ENCODE data around the gene THRB.

THRB gene

DNA sequence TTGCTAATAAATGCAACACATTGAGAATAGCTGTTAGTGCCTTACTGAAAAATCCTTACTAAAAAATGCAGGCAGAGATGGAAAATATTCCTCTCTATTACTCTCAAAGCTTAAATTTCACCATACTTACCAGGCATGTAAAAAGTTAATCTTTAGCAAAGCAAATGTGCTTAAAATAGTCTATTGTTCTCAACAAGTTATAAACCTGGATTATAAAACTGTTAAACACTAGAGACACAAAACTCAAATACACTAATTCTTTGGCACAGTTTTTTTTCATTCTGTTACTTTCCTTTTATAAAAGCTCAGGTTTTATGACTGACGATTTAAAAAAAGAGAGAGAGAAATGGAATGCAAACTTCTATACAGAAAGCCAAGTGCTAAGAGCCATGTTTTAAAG lies 119.8 kb downstream of the THRB start:
- no peak for DNase-seq

DNA sequence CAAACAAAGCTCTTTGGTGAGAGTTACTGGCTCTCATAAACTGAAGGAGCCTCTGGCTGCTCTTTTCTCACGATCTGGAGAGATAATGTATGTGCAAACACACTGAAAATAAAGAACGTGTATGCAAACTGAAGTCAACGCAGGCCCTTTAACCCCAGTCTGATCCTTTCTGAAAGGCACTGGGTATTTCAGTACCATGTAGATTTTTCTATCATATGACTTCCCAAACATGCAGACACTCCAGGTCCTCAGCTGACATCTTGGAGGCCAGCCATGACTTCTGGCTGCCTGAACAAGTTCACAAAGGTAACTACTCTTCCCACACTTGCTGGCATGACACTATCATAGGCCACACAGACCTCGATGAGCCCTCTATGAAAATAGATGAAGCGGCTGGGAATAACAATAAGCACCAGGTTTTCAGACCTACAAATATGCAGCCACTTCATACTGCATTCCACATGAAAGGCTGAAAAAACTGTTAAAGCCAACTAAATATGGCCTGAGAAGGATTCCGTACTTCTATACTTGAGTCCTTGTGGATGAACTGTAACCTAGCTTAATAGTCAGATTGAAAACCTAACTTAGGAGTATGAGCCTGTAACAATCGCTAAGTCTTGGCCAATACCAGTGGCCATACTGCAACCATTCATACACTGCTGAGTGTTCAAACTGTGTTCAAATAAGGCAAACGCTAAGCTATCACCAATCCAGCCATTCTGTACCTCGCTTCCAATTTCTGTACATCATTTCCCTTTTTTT lies 121.3 kb downstream of the THRB start:
- no peak for DNase-seq

DNA sequence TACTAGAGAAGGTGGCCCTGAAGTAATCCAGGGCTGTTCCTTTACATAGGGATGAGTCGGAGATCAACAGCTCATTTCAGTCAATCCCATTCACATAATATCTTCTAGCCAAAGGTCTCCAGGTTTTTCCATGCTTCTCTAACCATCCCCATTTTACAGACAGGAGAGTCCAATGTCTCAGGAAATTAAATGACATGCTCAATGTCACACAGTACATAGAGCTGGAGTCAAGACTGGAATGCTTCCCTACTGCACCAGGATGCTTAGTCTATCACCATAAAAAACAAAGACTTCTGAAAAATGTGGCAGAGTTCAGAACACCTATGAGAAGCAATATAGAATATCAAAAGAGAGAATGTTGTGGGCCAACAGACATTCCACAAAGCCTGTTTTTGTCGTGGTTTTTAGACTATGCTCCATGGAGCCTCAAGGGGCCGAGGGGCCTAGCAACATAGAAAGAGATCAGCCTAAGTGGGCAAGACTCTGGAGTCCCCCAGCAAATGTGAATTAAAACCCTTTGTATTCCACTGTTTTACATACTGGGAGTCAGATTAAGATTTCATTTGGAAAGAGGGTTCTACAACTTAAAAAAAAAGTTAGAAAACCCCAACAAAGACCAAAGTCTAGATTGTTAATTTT lies 122.0 kb downstream of the THRB start:
- no peak for DNase-seq

DNA sequence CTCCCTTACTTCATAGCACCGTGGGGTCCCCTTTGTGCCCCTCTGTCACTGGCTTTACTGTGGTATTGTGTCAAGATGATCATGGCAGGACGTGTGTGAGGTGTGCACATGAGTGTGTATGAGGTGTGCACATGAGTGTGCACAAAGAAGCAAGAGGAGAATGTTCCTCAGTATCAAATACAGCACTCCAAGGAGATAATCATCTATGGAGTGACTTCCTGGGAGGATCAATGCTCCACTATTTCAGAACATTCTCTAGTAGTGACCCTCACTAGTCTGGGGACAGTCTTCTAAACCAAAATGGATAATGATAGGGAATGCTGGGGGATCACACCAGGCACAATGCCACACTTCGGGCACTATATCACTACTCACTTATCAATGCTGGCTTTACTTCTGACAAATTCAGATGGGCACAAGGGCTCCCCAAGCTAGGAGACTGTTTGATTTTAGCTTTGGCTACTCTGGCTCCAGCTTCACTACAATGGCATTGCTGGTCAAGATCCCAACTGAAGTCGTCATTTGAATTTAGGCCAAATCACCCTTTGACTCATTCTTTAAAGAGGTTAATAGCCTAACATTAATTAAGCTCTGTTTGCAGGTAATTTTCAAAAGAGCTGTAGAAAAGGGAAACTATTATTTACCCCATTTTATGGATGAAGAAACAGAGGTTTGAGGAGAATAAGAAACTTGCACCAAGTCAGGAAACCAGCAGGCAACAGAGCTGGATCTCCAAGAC lies 124.1 kb downstream of the THRB start:
- no peak for DNase-seq

DNA sequence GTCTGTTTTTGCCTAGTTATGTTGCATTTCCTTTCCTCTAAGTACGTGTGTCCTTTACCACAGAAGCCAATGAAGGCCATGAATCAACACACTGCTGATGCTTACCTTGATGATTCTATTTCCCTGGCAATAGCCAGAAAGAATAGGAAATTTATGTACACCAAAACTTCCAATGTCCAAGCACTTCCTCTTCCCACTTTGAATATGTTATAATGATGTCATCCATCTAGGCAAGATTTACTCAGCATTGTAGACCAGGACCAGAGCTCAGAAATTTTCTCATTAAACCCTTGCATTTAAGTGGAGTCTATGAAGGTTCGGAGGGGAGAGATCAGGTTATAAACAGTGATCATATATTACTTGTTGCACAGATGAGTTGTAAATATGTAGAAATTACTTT lies 126.0 kb downstream of the THRB start:
- no peak for DNase-seq

DNA sequence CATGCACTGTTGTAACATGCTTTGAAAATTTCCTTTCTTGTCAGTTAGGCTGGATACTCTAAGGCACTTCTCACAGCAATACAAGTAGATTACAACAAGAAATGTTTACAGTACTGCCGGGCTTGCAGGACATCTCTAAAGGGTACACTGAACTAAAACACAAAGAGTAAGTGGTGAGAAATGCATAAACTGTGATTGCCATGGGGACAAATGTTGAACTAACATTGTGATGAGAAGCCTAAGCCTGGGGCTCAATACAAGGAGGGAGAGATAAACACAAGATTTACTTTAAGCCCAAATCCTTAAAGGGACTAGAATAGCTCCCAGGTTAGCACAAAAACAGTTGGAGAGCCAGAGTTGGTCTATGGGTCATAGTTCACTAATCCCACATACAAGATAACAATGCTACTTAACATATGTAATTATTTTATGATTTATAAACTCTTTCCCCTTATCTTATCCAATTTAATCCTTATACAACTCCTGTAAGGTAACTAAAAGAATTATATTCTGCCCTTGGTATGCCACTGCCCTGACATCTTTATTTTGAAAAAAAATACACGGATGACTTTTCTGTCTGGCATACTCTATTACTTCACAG lies 126.9 kb downstream of the THRB start:
- DNase-seq, result no peak

DNA sequence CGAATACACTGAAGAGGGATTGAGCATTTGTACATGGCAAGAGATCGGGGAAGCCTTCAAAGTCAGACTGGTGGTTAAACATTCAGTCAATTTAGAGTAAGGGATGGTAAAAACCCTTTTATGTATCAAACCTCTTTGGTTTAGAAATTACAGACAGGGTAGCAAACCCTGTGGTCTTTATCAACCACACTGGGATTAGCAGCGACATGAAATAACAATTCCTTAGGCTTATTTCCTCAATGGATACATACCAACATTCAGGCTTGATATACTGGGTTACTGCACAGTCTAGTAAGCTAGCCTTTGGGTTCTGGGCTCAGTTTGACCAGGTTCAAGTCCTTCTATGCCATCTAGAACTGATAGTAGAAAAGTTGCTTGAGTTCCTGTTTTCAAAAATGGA lies 127.4 kb downstream of the THRB start:
- DNase-seq, result no peak

DNA sequence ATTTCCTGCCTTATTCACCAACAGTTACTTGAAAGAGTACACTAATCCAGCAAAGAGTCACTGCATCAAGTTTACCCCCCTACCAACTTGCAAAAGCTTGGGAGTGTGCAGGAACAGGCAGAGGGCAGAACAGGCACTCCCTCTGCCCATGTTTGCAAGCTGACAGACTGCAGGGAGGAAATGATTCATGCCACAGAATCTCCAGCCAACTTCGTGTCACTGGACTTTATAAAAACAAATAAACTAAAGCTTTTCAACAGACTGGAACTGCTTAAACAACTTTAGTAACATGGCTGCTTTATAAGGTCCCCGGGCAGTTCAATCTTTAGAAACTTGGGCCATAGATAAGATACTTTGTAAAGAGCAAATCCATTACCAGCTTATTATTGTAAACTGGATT lies 129.5 kb downstream of the THRB start:
- no peak for DNase-seq

DNA sequence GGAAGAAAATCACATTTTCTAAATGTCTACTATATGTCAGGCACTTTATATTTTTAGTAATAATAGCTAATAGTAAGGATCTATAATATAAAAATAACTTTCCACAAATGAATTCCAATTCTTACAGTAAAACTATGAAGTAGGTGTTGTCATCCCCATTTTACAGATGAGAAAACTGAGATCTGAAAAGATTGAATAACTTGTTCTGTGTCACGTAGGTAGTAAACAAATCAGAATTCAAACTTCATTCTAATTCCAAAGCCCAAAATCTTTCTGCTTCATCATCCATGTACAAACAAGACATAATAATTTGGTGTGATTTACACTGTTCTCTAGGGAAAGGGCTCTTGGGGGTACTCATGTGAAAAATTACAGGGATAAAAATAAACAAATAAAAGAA lies 130.3 kb downstream of the THRB start:
- no peak for DNase-seq

DNA sequence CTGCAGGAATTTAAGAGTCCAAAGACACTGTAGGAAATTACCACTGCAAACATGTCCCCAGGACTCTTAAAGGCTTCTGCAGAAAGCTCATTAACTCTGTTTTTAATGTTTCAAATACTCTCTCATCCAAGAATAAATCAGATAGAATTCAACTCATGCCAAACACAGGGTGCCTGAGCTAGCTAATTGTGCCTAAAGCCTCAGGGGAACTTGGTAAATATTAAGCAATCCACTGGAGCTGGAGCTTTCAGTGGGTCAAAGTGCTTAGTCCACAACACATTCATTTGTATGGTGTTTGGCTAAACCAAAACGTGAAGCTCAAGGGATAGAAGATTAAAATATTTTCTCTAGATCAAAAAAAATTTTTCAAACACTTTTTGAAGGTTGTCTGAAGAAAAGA lies 131.4 kb downstream of the THRB start:
- DNase-seq, result no peak

DNA sequence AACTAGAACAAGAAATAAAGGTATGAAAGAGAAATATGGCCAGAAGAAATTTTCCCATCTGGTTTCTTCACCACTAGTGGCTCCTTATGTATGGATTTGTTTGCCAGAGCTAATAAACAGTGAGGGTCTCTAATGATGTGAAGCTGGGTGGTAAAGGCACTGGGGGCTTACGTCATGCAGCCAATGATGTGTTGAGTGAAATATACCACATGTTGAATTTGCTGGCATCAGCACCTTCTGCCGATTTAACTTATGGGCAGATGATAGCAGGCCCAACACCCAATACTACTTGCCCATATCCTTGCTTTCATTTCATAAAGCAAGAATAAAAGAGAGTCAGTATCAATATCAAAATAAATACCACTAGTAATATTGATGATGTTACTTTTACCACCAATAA lies 133.0 kb downstream of the THRB start:
- DNase-seq, result no peak

DNA sequence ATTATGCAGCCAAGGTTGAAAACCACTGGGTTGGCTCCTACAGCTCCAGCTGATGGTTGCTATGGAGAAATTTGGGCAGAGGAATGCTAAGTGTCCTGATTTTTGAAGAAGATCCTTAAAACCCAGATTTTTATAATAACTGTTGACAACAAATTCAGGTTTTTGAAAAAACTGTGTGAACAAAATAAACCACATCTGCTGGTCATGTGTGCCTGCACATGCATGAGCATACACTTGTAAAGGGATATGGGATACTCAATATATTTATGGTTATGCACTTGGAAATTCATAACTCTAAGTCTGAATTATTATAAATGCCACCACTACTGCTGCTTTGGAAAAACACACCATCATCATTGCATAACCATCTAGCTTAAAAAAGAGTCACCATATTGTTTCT lies 133.7 kb downstream of the THRB start:
- DNase-seq, result no peak

DNA sequence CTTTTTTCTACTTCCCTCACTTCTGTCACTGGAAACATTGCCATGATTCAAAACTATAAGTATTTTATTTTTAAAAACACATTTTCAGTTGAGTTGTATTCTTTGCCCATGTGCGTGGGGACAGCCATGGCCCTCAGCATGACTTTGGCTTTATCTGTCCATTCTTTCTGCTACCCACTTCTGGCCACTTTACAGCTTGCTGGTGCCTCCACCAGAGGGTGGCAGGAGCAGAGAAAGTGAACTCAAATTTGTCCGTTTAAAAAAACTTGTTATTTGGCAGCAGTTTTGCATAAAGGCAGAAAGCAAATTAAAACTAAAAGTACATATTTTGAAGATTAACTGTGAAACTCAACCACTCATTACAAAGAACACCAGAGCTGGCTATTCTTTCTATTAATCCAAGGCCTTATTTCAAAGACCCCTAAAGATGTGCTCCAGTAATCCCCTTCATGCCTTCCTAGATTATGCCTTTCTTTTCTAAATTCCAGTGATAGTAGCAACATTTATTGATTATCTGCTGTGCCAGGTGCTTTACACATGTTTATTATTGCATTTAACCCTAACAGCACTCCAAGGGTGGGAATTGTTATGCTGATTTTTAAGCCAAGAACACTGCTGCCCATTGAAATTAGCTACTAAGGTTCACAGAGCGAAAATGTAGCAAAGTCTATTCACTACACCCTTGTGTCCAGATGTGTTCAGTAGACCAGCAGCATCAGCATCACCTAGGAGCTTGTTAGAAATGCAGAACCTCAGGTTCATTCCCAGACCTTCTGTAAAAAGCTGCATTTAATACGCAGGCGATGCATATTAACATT lies 134.8 kb downstream of the THRB start:
- no peak for DNase-seq

DNA sequence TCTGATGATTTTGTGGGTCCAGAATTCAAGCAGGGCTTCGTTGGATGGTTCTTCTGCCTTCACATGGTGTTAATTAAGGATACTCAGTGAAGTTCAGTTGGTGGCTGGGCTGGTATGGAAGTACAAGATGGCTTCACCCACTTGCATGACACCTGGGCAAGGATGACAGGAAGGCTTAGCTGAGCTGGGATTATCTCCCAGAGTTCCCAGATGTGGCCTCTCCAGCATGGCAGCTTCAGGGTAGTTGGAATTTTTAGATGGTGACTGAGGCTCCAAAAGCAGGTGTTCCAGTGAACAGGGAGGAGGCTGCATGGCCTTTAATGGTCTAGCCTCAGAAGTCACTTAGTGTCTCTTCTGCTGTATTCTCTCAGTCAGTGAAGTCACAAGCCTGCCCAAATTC lies 135.5 kb downstream of the THRB start:
- DNase-seq, result no peak

DNA sequence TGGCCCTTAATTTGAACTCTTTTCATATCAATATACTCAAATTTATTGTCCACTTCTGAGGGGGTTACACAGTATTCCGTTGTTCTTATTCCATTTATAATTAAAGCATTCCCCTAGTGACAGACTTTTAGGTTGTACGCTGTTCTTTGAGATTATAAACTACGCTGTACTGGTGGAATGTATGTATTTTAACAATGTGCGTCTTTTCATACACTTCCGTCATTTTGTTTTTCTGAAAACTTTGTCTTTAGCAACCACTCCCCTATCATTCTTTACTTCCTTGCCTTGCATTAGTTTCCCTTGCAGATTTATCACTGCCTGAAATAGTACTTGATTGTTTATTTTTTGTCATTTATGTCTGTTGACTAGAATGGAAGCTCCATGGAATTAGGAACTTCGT lies 137.0 kb downstream of the THRB start:
- DNase-seq, result no peak

DNA sequence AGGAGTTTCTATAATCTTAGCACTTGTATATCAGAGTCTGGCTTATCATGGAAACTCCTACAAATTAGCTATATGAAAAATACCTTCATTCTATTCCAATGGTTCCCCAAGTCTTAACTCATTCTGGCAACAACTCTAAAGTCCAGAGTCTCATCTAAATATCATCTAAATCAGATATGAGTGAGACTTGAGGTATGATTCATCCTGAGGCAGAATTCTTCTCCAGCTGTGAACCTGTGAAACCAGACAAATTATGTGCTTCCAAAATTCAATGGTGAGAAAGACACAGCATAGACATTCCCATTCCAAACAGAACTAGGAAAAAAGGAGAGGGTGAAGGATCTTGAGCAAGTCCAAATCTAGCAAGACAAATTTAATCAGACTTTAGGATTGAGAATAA lies 138.8 kb downstream of the THRB start:
- no peak for DNase-seq

DNA sequence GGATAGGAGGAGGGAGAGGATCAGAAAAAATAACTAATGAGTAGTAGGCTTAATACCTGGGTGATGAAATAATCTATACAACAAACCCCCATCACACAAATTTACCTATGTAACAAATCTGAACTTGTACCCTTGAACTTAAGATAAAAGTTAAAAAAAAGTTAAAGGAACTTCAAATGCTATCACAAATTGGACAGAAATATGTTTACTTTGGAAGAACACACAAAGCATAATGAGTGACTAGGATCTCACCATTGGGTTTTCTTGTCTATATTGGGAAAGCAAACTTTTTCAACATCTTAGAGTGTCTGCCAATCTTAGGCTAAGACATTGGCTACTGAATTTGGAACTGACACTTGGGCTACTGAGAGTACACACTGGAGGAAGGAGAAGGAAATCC lies 140.4 kb downstream of the THRB start:
- DNase-seq, result no peak

DNA sequence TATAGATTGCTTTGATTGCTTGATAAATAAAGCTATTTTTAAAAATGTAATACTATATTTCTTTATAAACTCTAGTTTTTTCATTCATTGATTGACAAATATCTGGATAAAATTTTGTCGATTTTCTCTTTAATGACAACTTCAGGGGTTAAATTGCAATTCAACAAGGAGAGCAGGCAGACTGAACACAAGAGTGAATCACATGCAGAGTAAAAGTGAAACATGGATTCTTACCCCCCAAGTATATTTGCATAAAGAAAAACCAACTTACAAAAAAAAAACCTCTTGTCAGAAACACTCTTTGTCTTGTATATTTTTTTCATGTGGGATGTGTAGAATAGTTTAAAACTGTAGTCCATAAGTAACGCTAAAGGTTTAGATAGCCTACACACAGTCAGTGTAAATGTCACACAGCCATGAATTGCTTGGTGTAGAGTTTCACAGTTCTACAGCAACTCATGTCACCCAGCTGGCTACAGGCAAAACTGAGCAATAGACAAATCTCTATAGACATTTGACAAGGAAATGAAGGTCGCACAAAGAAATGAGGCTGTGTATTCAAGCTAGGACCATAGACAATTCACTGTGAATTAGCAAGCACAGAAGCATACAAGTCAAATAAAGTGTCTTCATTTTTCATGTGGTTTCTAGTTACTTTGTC lies 141.6 kb downstream of the THRB start:
- DNase-seq, result no peak

DNA sequence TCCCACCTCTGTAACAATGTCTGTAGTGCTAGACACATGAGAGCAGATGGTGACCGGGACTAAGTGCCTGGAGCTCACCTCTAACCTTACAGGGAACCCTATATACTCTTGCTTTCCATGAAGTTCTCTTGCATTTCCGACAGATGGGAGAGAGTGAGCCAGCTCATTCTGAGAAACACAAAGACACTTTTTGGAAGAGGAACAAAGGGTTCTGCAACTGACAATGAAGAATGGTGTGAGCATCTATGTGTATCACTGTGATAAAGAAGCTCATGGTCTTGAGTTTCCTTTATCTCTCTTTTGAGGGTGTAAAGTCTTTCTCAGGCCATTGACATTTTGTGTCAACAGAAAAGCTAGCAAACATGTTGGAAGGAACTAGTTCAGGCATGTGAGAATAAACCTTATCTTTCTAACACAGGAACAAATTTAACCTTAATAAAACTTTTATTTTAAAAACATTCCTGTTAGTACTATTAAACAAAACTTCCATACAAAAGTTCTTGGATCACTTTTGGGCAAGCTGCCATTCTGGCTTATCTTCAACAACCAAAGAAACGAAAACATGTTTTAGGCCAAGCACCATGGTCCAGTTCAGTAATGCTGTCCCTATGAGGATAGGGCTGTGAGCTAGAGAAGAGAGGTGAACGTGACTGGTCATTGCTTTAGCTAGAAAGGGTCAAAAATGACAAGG lies 142.7 kb downstream of the THRB start:
- no peak for DNase-seq

DNA sequence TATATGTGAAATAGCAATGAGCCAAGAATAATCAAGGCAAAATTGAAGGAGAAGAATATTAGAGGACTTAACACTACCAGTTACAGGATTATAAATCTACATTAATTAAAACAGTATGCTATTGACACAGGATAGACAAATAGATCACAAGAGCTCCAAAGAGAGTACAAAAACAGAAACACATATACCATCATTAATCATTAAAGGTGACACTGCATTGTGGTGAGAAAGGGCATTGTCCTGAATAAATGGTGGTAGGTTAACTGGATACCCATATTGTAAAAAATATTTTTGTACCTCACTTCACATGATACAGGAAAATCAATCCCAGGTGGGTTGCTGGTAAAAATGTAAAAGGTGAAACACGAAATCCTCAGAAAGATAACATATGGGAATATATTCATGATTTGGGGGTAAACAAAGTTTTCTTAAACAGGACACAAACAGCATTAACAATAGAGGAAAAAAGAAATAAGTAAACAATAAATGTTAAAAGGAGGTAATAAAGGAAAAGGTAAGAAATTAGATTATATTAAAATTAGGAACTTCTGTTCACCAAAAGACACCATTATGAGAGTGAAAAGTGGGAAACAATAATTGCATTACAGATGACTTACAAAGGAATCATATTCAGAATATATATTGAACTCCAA lies 145.2 kb downstream of the THRB start:
- DNase-seq, result no peak

DNA sequence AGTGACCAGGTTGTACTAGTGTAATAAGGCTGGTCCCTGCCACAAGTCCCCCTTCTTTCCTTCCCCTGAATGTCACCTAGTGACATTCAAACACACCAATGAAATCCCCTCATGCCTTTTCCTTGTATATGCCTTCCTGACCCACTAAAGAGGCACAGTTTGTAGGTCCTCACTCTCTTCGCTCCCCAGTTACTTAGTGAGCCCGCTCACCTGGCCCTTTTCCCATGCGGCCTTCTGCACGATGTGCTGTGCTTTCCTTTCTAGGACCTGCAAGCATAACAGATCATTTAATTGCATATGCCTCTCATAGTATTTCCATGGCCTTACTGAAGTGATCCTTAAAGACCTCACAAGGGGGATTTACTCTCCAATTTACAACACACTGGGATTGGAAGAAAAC lies 146.3 kb downstream of the THRB start:
- DNase-seq, result no peak

Measured in activated CD4-positive, alpha-beta T cell treated with anti-CD3 and anti-CD28 coated beads for 48 hours (primary cell).